ENCODE data around the gene RLBP1. TPM values are rescaled to one million over a fixed set of nuclear protein-coding genes. Genes with fewer than 3 reads are reported as not detected.

RLBP1 gene
- total and polyA plus RNA-seq, 2 experiments from 2014 or later: 0.40 TPM; not detected in 1

GRCh38 chr15:89215627-89216026 is 5.8 kb downstream of the RLBP1 start:
- Histone ChIP-seq H3K27ac (no peak overlapping the region), H3K36me3 (no peaks in the 10 kb centered on the region), H3K4me1 (ENCODE audit: low read depth) (no peaks in the 10 kb centered on the region), H3K27me3 (no peaks in the 10 kb centered on the region), H3K4me3 (no peak overlapping the region), H3K9me3 (ENCODE audit: low read depth) (no peaks in the 10 kb centered on the region)
- TF ChIP-seq, protein P1, sequence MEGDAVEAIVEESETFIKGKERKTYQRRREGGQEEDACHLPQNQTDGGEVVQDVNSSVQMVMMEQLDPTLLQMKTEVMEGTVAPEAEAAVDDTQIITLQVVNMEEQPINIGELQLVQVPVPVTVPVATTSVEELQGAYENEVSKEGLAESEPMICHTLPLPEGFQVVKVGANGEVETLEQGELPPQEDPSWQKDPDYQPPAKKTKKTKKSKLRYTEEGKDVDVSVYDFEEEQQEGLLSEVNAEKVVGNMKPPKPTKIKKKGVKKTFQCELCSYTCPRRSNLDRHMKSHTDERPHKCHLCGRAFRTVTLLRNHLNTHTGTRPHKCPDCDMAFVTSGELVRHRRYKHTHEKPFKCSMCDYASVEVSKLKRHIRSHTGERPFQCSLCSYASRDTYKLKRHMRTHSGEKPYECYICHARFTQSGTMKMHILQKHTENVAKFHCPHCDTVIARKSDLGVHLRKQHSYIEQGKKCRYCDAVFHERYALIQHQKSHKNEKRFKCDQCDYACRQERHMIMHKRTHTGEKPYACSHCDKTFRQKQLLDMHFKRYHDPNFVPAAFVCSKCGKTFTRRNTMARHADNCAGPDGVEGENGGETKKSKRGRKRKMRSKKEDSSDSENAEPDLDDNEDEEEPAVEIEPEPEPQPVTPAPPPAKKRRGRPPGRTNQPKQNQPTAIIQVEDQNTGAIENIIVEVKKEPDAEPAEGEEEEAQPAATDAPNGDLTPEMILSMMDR (IDR thresholded peaks at IDR 0.05; ENCODE audit: low read depth, low read length): no peak
- DNase-seq (ENCODE audit: low read depth in 1 of 2, low spot score in 1 of 2): no peak

GRCh38 chr15:89211678-89212170 is 9.7 kb downstream of the RLBP1 start:
- DNase-seq (ENCODE audit: low read depth in 1 of 2, low spot score in 1 of 2): no peak
- Histone ChIP-seq H3K4me3 (no peak overlapping the region), H3K9me3 (ENCODE audit: low read depth) (no peaks in the 10 kb centered on the region), H3K4me1 (ENCODE audit: low read depth) (no peaks in the 10 kb centered on the region), H3K27ac (no peak overlapping the region), H3K27me3 (no peaks in the 10 kb centered on the region), H3K36me3 (no peaks in the 10 kb centered on the region)
- TF ChIP-seq, protein P1 (IDR thresholded peaks at IDR 0.05; ENCODE audit: low read depth, low read length): no peak

- no peak for DNase-seq (ENCODE audit: low read depth in 1 of 2, low spot score in 1 of 2)
- no peaks in the 10 kb centered on the region for H3K36me3 ChIP-seq
- no peak overlapping the region for H3K4me3 ChIP-seq
- H3K9me3 ChIP-seq (ENCODE audit: low read depth): no peaks in the 10 kb centered on the region
- H3K27me3 ChIP-seq: no peaks in the 10 kb centered on the region
- no peak overlapping the region for H3K27ac ChIP-seq
- H3K4me1 ChIP-seq (ENCODE audit: low read depth): no peaks in the 10 kb centered on the region
- TF ChIP-seq, protein P1 (IDR thresholded peaks at IDR 0.05; ENCODE audit: low read depth, low read length): no peak
These were observed 12.3 kb downstream of the RLBP1 start for GRCh38 chr15:89209057-89209456.

DNA sequence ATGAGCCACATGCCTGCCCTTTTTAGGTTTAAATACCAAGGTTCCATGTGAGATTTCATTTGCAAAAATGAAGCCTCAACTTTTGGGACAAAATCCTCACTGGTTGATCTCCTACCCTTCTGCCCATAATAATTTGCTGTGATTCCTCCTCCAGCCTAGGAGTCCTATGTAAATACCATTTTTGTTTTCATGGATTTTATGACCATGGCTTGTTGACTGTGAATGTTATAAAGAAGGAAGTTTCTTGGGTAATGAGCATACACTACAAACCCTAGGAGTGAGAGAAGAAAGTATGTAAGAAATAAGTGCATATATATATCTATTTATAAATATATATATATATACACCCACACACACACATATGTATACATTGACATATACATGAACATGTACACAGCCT is 13.1 kb downstream of the RLBP1 start:
- no peak overlapping the region for H3K27ac ChIP-seq
- H3K36me3 ChIP-seq: no peaks in the 10 kb centered on the region
- TF ChIP-seq, protein P1 (IDR thresholded peaks at IDR 0.05; ENCODE audit: low read depth, low read length): no peak
- no peak for DNase-seq (ENCODE audit: low read depth in 1 of 2, low spot score in 1 of 2)
- no peaks in the 10 kb centered on the region for H3K27me3 ChIP-seq
- no peaks in the 10 kb centered on the region for H3K9me3 ChIP-seq (ENCODE audit: low read depth)
- no peaks in the 10 kb centered on the region for H3K4me1 ChIP-seq (ENCODE audit: low read depth)
- H3K4me3 ChIP-seq: no peak overlapping the region

GRCh38 chr15:89206908-89207331 is 14.5 kb downstream of the RLBP1 start:
- H3K9me3 ChIP-seq (ENCODE audit: low read depth): no peaks in the 10 kb centered on the region
- H3K27me3 ChIP-seq: no peaks in the 10 kb centered on the region
- no peak overlapping the region for H3K27ac ChIP-seq
- H3K36me3 ChIP-seq: no peaks in the 10 kb centered on the region
- peak; percentile 75 to 82 for DNase-seq (ENCODE audit: low read depth in 1 of 2, low spot score in 1 of 2)
- no peak overlapping the region for H3K4me3 ChIP-seq
- H3K4me1 ChIP-seq (ENCODE audit: low read depth): no peaks in the 10 kb centered on the region
- TF ChIP-seq, protein P1 (IDR thresholded peaks at IDR 0.05; ENCODE audit: low read depth, low read length): peak; percentile 98

Data from cardiac muscle cell (in vitro differentiated cells and primary cell).